ENCODE data around the gene MYH9. TPM values are rescaled to one million over a fixed set of nuclear protein-coding genes. Genes with fewer than 3 reads are reported as not detected.
A peak's percentile ranks its signal among the peaks of the same experiment; 100 is the strongest.

Gene MYH9
- total RNA-seq, 1 experiment from 2014 or later, result 258 TPM

- intact Hi-C loops (cut with micrococcal nuclease), result no loop called here
- Histone ChIP-seq H3K4me1 (ENCODE audit: control insufficient read depth in 1 of 2, insufficient read depth in 2 of 2, low read length in 2 of 2) (no peaks in the 10 kb centered on the region), H3K9me3 (ENCODE audit: control insufficient read depth in 1 of 2, insufficient read depth in 1 of 2, low read depth in 1 of 2, low read length in 2 of 2) (no peaks in the 10 kb centered on the region), H3K4me3 (replicated peaks in 1 of 2; ENCODE audit: low read depth in 1 of 2, low read length in 2 of 2) (no peak overlapping the region), H3K9ac (ENCODE audit: low read length) (no peak overlapping the region), H4K20me1 (ENCODE audit: insufficient read depth) (no peaks in the 10 kb centered on the region), H3K27ac (ENCODE audit: low read depth, low read length) (no peak overlapping the region), H3K27me3 (ENCODE audit: insufficient read depth, low read length) (no peaks in the 10 kb centered on the region), H2AFZ (ENCODE audit: low read depth, low read length, poor library complexity, severe bottlenecking) (no peak overlapping the region), H3K36me3 (ENCODE audit: control insufficient read depth in 1 of 2, insufficient read depth in 2 of 2, low read length in 2 of 2) (peaks cover 50 to 65% of the 10 kb centered on the region in 2 experiments), H3K79me2 (ENCODE audit: insufficient read depth, low read length) (peaks cover 27% of the 10 kb centered on the region; the same call in 1 of the 2 replicates), H3K4me2 (ENCODE audit: low read length) (no peak overlapping the region), H3K9me2 (ENCODE audit: insufficient read depth) (no peaks in the 10 kb centered on the region)
- CTCF ChIA-PET, result interaction anchor here (1.0 kb wide), 1 partner anchor 152 kb away, joined by 3 read pairs; no protein-coding TSS in a partner anchor
- RAD21 ChIA-PET (ENCODE audit: low non-redundant PET in 1 of 2, low total read pairs in 2 of 2, uncharacterized antibody in 2 of 2, unreplicated experiment in 2 of 2), result no interaction called here
- no peak for ATAC-seq
- POLR2A ChIA-PET, result no interaction called here
- peak; percentile 19; the same call in 1 of the 2 replicates for TF ChIP-seq RAD21 (IDR thresholded peaks at IDR 0.05; ENCODE audit: low read depth)
- TF ChIP-seq ELF1 (IDR thresholded peaks at IDR 0.05; ENCODE audit: borderline replicate concordance, low read depth), result no peak
- no peak for TF ChIP-seq ZNF274 (IDR thresholded peaks at IDR 0.05; ENCODE audit: low read depth, low read length)
- no peak for TF ChIP-seq ZBTB33 (IDR thresholded peaks at IDR 0.05; ENCODE audit: extremely low read depth, insufficient replicate concordance, low read length)
- no peak for TF ChIP-seq SRF (IDR thresholded peaks at IDR 0.05; ENCODE audit: low read depth)
- TF ChIP-seq TCF7L2 (IDR thresholded peaks at IDR 0.05; ENCODE audit: borderline replicate concordance, extremely low read depth, insufficient read depth, insufficient read length), result no peak
- TF ChIP-seq YY1 (IDR thresholded peaks at IDR 0.05; ENCODE audit: extremely low read depth, insufficient replicate concordance, low read depth, low read length), result no peak
- no peak for TF ChIP-seq POLR2A (IDR thresholded peaks at IDR 0.05; ENCODE audit: borderline replicate concordance, extremely low read depth, insufficient read depth, insufficient read length)
- no TSS peak for BruUV-seq (replicated peaks)
- DNase-seq (ENCODE audit: low read depth, low spot score), result no peak
Observed at GRCh38 chr22:36317658-36318271, 70.0 kb downstream of the MYH9 start.

Measured in HCT116 (cell line).